Memory B cell (primary cell): ENCODE results near the gene CNTNAP2.

Experiments used
- ATAC-seq: fragments of 150-1000 bp; cut with Tn5 transposase; 2 replicates; pipeline ENCODE4 v1.10.0; 2021; ENCODE audit warnings: low read depth, mild to moderate bottlenecking, moderate library complexity
- DNase-seq, 2 donors: peaks; one replicate each; pipeline ENCODE4 v3.0.0; 2022; ENCODE audit warnings: low spot score in 2 of 2
- H3K27ac Mint-ChIP-seq: one replicate; pipeline ENCODE4 v1.8.0; 2022; ENCODE audit warnings: mild to moderate bottlenecking, moderate library complexity, mixed read lengths
- H3K27me3 Mint-ChIP-seq: one replicate; pipeline ENCODE4 v1.8.0; 2022; ENCODE audit warnings: mixed read lengths
- H3K36me3 Mint-ChIP-seq: one replicate; pipeline ENCODE4 v1.8.0; 2022; ENCODE audit warnings: mild to moderate bottlenecking, mixed read lengths
- H3K4me1 Mint-ChIP-seq: one replicate; pipeline ENCODE4 v1.8.0; 2022; ENCODE audit warnings: mixed read lengths
- H3K4me3 Mint-ChIP-seq: one replicate; pipeline ENCODE4 v1.8.0; 2022; ENCODE audit warnings: mild to moderate bottlenecking, moderate library complexity, mixed read lengths
- H3K9me3 Mint-ChIP-seq: one replicate; pipeline ENCODE4 v1.8.0; 2022; ENCODE audit warnings: mixed read lengths

The CNTNAP2 gene

DNA sequence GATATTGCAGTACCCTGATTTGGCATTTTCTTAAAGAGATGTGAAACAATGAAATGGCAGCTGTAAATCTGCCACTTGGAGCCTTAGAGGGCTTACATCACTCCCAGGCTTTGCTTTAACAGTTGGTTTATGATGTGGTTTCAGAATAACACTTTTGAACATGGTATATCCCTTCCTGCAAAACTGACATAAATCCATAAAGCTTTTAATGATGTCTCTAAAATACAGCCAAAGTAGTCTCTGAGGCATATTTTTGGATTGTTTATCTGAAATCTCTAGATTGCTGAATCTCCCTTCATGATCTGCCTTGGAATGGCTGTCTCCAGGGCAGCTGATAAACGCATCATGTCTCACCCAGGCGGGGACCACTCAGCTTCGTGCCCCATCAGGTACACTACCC, 2096.1 kb downstream of the CNTNAP2 start:
- Mint-ChIP-seq H3K9me3 (peaks cover 3% of the 10 kb centered on the region), H3K4me1 (no peaks in the 10 kb centered on the region), H3K27ac (no peak overlapping the region), H3K36me3 (no peaks in the 10 kb centered on the region), H3K27me3 (peaks cover 17% of the 10 kb centered on the region), H3K4me3 (no peak overlapping the region)
- DNase-seq (no peak), ATAC-seq (no peak)

DNA sequence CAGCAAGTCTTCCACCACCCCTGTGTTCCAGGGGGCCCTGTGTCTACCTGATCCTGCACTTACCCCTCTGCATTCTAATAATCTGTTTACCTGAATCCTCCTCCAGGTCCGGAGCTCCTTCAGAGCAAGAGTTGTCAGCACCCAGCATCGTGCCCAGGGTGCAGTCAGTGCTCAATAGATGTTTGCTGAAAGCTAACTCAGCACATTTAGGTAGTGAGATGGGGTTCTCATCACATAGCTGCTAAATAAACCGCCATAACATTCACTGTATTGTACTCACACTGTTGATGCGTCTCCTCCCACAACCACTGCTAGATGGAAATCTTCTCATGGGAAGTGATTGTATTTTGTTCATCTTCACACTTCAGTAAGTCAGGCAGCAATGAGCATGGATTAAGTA, 2097.5 kb downstream of the CNTNAP2 start:
- DNase-seq (no peak), ATAC-seq (no peak)
- Mint-ChIP-seq H3K27me3 (peaks cover 14% of the 10 kb centered on the region), H3K36me3 (no peaks in the 10 kb centered on the region), H3K4me3 (no peak overlapping the region), H3K4me1 (no peaks in the 10 kb centered on the region), H3K9me3 (peaks cover 3% of the 10 kb centered on the region), H3K27ac (no peak overlapping the region)

DNA sequence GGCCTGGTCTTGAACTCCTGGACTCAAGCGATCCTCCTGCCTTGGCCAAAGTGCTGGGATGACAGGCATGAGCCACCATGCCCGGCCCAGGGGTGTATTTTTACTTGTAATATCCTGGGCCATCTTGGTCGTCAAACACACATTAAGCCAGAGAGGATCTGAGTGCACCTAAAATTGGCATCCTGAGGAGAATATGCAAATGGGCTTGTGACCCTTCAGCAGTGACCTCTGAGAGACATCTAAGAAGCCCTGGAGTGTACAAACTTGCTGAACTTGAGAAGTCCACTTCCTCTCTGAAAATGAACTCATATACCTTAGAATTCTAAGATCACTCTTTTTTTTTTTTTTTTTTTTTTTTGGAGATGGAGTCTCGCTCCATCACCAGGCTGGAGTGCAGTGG, 2102.0 kb downstream of the CNTNAP2 start:
- no peak for ATAC-seq
- no peak overlapping the region for H3K27ac Mint-ChIP-seq
- H3K4me1 Mint-ChIP-seq, result no peaks in the 10 kb centered on the region
- peaks cover 13% of the 10 kb centered on the region for H3K27me3 Mint-ChIP-seq
- no peaks in the 10 kb centered on the region for H3K36me3 Mint-ChIP-seq
- H3K9me3 Mint-ChIP-seq, result peaks cover 3% of the 10 kb centered on the region
- no peak overlapping the region for H3K4me3 Mint-ChIP-seq
- no peak for DNase-seq

GRCh38 chr7:148222721-148223120, 2106.1 kb downstream of the CNTNAP2 start:
- Mint-ChIP-seq H3K36me3 (peaks cover 4% of the 10 kb centered on the region), H3K27ac (no peak overlapping the region), H3K4me3 (no peak overlapping the region), H3K4me1 (no peaks in the 10 kb centered on the region), H3K27me3 (peaks cover 9% of the 10 kb centered on the region), H3K9me3 (peaks cover 7% of the 10 kb centered on the region)
- DNase-seq, result no peak
- no peak for ATAC-seq

DNA sequence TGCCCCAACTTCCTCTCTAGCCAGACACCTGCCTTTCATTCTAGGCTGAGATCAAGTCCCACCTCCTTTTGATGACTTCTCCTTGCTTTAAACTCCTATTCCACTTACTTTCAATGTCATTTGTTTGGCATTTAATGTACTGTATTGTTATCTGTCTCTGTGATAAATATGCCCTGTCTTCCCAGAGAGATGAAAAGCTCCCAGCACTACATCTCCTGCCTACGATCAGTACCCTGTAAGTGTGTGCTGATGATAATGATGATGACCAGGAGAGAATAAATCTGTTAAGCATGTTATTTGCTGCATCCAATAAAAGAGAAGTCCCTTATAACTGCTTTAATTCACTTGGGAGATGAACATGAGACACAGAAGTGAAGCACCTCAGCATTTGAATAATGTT, 2106.6 kb downstream of the CNTNAP2 start:
- no peak overlapping the region for H3K4me3 Mint-ChIP-seq
- ATAC-seq, result no peak
- H3K9me3 Mint-ChIP-seq, result peaks cover 7% of the 10 kb centered on the region
- H3K27ac Mint-ChIP-seq, result no peak overlapping the region
- DNase-seq, result no peak
- H3K4me1 Mint-ChIP-seq, result no peaks in the 10 kb centered on the region
- peaks cover 4% of the 10 kb centered on the region for H3K36me3 Mint-ChIP-seq
- peaks cover 9% of the 10 kb centered on the region for H3K27me3 Mint-ChIP-seq

DNA sequence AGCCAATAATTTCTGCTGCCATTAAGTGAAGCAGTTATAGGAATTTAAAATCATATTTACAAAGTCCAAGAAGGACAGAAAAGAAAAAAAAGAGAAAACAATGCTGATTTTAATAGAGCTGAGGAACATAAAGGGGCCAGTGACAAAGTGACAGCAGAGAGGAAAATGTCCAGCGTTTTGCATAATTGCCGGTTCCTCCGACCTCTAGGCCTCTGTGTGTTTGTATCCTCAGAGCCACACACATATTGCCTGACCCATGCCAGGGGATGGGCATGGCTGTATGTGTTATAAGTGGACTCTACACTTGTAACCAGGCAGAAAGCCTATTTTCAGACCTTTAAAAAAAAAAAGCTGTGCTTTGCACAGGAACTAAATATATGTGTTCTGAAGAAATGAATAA, 2107.1 kb downstream of the CNTNAP2 start:
- no peak for DNase-seq
- Mint-ChIP-seq H3K9me3 (peaks cover 7% of the 10 kb centered on the region), H3K4me1 (no peaks in the 10 kb centered on the region), H3K27ac (no peak overlapping the region), H3K4me3 (no peak overlapping the region), H3K27me3 (peaks cover 9% of the 10 kb centered on the region), H3K36me3 (peaks cover 4% of the 10 kb centered on the region)
- no peak for ATAC-seq

DNA sequence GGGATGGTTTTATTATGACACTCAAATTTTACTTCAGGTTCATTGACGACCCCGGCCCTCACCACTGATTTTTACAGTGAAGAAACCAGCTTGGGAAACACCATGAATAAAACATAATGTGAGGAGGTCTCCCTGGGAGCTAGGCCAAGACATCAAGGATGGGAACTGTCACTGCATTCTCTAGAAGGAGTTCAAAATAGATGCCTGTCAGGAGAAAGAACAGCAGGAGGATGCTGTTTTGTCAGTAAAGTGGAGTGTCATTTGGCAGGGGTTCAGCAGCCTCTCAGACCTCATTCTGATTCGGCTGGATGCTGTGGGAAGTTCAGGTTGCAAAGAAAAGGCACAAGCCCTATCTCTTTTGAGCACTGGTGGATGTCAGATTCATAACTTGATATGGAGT, 2113.7 kb downstream of the CNTNAP2 start:
- DNase-seq (no peak), ATAC-seq (no peak)
- Mint-ChIP-seq H3K27me3 (peaks cover 10% of the 10 kb centered on the region), H3K27ac (no peak overlapping the region), H3K36me3 (no peaks in the 10 kb centered on the region), H3K9me3 (no peaks in the 10 kb centered on the region), H3K4me3 (no peak overlapping the region), H3K4me1 (no peaks in the 10 kb centered on the region)

DNA sequence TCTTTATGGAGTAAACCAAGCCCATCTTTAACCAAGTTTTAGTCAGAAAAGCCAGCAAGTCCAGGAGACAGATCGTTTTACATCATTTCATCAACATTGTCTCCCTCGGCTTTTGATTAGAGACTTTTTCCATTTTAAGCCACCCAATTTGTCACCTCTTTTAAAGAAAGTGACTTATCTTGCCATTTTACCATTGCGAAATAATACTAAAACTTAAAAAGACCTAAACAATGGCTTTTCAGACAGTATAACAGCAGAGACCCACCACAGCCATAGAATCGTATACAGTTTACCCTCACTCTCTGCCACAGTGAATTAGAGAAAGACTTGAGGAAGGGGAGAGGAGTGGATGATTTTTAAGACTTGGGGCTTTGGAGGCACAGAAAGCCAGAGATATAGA, 2114.3 kb downstream of the CNTNAP2 start:
- Mint-ChIP-seq H3K27ac (no peak overlapping the region), H3K9me3 (no peaks in the 10 kb centered on the region), H3K36me3 (no peaks in the 10 kb centered on the region)

GRCh38 chr7:148232784-148233183, 2116.2 kb downstream of the CNTNAP2 start:
- Mint-ChIP-seq H3K27ac (no peak overlapping the region), H3K9me3 (no peaks in the 10 kb centered on the region), H3K4me3 (no peak overlapping the region), H3K36me3 (no peaks in the 10 kb centered on the region), H3K27me3 (peaks cover 9% of the 10 kb centered on the region), H3K4me1 (no peaks in the 10 kb centered on the region)
- ATAC-seq, result no peak
- no peak for DNase-seq

More for the DNA sequence above, 2114.3 kb downstream of the CNTNAP2 start:
- Mint-ChIP-seq H3K4me3 (no peak overlapping the region), H3K27me3 (peaks cover 10% of the 10 kb centered on the region), H3K4me1 (no peaks in the 10 kb centered on the region)
- no peak for ATAC-seq
- no peak for DNase-seq

DNA sequence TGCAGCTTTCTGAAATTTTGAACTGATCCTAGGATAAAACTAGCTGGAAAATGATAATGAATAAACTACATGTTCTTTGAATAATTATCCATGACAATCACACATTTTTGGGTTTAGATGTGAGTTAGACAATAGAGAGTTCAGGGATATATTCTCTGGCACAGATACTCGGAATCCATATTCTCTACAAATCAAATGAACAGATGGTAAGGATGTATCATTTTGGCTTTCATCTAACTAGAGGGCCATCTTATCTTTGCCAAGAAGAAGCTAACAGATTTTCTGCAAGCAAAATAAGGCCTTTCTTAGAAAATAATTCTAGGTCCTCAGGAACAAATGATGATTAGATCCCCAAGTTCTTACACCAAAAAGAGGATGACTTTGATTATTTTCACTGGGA, 2118.1 kb downstream of the CNTNAP2 start:
- Mint-ChIP-seq H3K9me3 (no peaks in the 10 kb centered on the region), H3K36me3 (no peaks in the 10 kb centered on the region), H3K27ac (no peak overlapping the region), H3K27me3 (peaks cover 9% of the 10 kb centered on the region), H3K4me1 (no peaks in the 10 kb centered on the region), H3K4me3 (no peak overlapping the region)
- DNase-seq, result no peak
- no peak for ATAC-seq

GRCh38 chr7:148238761-148239325, 2122.2 kb downstream of the CNTNAP2 start:
- ATAC-seq, result no peak
- no peak for DNase-seq
- no peak overlapping the region for H3K27ac Mint-ChIP-seq
- no peak overlapping the region for H3K4me3 Mint-ChIP-seq
- peaks cover 10% of the 10 kb centered on the region for H3K27me3 Mint-ChIP-seq
- H3K9me3 Mint-ChIP-seq, result no peaks in the 10 kb centered on the region
- H3K4me1 Mint-ChIP-seq, result peaks cover 6% of the 10 kb centered on the region
- H3K36me3 Mint-ChIP-seq, result no peaks in the 10 kb centered on the region

GRCh38 chr7:148241700-148242293, 2125.2 kb downstream of the CNTNAP2 start:
- H3K4me3 Mint-ChIP-seq, result no peak overlapping the region
- H3K27ac Mint-ChIP-seq, result no peak overlapping the region
- H3K9me3 Mint-ChIP-seq, result no peaks in the 10 kb centered on the region
- H3K4me1 Mint-ChIP-seq, result peaks cover 6% of the 10 kb centered on the region
- no peaks in the 10 kb centered on the region for H3K36me3 Mint-ChIP-seq
- H3K27me3 Mint-ChIP-seq, result peaks cover 10% of the 10 kb centered on the region
- DNase-seq (no peak), ATAC-seq (no peak)

DNA sequence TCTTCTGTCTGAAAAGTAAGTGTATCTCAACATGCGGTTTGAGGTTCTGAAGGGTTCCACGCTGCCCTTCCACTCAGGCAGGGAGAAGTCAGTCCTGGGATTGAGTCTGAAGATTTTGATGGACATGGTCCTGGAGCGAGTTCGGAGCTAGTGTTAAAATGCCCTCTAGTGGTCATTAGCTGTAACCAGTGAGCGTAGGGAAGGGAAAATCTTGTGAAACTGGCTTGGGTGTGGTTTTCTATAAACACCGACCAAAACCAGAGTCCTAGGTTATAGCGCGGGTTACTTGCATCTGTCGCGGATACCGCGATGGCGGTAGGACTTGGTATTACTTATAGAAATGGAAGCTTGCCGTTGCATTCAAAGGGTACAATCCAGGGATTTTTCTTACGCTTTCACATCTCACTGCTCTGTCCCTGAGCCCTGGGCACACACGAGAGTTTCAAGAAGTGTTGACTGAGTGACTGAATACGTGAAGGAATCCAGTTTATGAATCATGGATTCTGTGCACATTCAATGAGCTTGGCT, 2125.8 kb downstream of the CNTNAP2 start:
- DNase-seq (no peak), ATAC-seq (peak; percentile 71)
- no peak overlapping the region for H3K4me3 Mint-ChIP-seq
- no peak overlapping the region for H3K27ac Mint-ChIP-seq
- peaks cover 6% of the 10 kb centered on the region for H3K4me1 Mint-ChIP-seq
- no peaks in the 10 kb centered on the region for H3K9me3 Mint-ChIP-seq
- no peaks in the 10 kb centered on the region for H3K36me3 Mint-ChIP-seq
- peaks cover 9% of the 10 kb centered on the region for H3K27me3 Mint-ChIP-seq

DNA sequence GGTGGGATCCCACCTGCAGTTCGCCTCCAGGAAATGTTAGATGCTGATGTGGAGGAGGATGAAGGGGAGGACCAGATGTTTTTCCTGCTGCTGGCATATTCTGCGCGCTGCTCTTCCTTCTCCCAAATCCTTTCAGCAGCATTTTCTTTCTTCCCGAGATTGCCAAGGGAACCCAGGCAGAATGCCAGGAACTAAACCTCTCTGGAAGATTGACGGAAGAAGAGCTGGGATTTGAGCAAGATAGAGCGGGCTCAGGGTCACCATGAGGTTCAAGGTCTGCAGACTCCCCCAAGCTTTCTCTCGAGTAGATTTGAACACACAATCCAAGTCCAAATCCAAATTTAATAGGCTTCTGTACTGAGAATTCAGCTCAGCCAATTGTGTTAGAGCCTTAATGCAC, 2128.8 kb downstream of the CNTNAP2 start:
- no peak overlapping the region for H3K27ac Mint-ChIP-seq
- no peak for DNase-seq
- H3K9me3 Mint-ChIP-seq, result no peaks in the 10 kb centered on the region
- no peaks in the 10 kb centered on the region for H3K36me3 Mint-ChIP-seq
- peaks cover 16% of the 10 kb centered on the region for H3K27me3 Mint-ChIP-seq
- no peak for ATAC-seq
- no peak overlapping the region for H3K4me3 Mint-ChIP-seq
- peaks cover 6% of the 10 kb centered on the region for H3K4me1 Mint-ChIP-seq

DNA sequence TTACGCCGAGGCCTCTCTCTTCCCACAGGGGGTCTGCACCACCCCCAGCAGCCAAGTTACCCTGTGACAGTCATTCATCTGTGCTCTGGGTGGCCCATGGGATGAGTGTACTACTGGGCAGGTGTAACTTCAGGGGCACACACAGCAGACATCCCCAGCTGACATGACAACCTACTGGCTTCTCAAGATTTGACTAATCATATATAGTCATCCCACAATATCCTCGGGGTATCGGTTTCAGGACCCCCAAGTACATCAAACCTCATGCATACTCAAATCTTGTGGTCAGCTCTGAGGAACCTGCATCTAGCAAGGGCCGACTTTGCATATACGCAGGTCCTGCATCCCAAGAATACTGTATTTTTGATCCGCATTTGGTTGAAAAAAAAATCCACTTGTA, 2137.0 kb downstream of the CNTNAP2 start:
- H3K4me1 Mint-ChIP-seq, result no peaks in the 10 kb centered on the region
- H3K27ac Mint-ChIP-seq, result no peak overlapping the region

More for the DNA sequence above, 2137.0 kb downstream of the CNTNAP2 start:
- peaks cover 27% of the 10 kb centered on the region for H3K27me3 Mint-ChIP-seq
- peaks cover 10% of the 10 kb centered on the region for H3K36me3 Mint-ChIP-seq
- ATAC-seq (no peak), DNase-seq (no peak)
- H3K9me3 Mint-ChIP-seq, result peaks cover 15% of the 10 kb centered on the region
- H3K4me3 Mint-ChIP-seq, result no peak overlapping the region
